ENCODE data around the gene GLIPR2.

GLIPR2 gene

GRCh38 chr9:36207546-36208012 is 71.0 kb downstream of the GLIPR2 start:
- DNase-seq, result no peak

- DNase-seq, result no peak
Observed at GRCh38 chr9:36208521-36209253, 72.2 kb downstream of the GLIPR2 start.

- no peak for DNase-seq
Observed at GRCh38 chr9:36210722-36211121, 74.2 kb downstream of the GLIPR2 start.

GRCh38 chr9:36211510-36211909 is 75.0 kb downstream of the GLIPR2 start:
- no peak for DNase-seq

GRCh38 chr9:36213387-36213786 is 76.9 kb downstream of the GLIPR2 start:
- DNase-seq, result no peak
